ENCODE data around the gene NARF.

Gene NARF

DNA sequence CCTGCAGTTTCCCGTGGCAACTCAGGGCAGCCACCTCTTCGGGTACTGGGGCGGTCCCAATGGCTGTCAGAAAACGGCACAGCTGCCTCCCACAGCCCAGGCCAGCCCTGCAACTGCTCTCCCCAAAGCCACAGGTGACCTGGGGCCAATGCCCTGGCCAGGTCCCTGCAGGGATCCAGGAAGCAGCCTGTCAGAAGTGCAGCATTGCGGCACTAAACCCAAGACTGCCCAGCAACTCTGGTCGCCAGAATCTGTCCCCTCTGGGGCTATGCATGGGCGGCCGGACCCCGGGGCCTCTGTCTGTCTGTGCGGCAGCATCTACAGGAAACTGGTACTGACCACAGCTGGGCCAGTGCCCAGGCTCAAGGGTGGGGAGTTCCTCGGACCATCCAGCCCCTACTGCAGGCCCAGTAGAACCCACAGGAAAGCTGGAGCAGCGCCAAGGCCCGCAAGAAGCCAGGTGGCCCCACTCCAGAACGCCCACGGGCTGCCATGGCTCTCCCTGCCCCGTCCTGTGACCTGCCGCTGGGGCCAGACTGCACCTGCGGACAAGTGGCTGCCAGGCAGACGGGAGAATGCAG, 13.5 kb upstream of the NARF start:
- H4K20me1 ChIP-seq (ENCODE audit: insufficient read depth) = no peaks in the 10 kb centered on the region
- H3K9ac ChIP-seq = no peak overlapping the region
- no peaks in the 10 kb centered on the region for H3K36me3 ChIP-seq (ENCODE audit: insufficient read depth)
- TF ChIP-seq CTCF (conservative IDR thresholded peaks at IDR 0.05; ENCODE audit: low read depth, low read length) = no peak
- no peaks in the 10 kb centered on the region for H3K27me3 ChIP-seq (ENCODE audit: insufficient read depth, low read depth)
- H3K4me3 ChIP-seq (IDR thresholded peaks at IDR 0.05; ENCODE audit: insufficient read depth, low read depth, low read length) = no peak overlapping the region
- H2AFZ ChIP-seq (ENCODE audit: low read depth) = no peak overlapping the region
- H3K4me1 ChIP-seq (ENCODE audit: low read depth, poor library complexity, severe bottlenecking) = peaks cover 5% of the 10 kb centered on the region
- peaks cover 28% of the 10 kb centered on the region; the same call in 1 of the 2 replicates for H3K79me2 ChIP-seq (ENCODE audit: insufficient read depth, low read depth)
- no peak overlapping the region for H3K27ac ChIP-seq
- no peak overlapping the region for H3K4me2 ChIP-seq

DNA sequence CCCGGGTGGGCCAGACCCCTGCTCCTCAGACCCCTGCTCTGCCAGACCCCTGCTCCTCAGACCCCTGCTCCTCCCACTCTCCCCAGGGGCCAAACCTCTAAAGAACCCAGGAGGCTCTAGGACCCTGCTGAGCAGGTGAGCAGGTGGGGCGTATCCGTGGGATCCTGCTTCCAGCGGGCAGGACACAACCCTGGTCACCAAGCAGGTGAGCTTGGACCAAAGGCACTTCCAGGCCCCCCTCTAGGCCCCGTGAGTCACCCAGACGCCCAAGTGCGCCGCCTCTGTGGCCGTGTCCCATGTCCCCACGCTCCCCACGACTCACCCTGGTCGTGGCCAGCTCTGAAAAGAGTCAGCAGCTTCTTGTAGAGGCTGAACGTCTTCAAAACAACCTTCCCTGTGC, 13.0 kb upstream of the NARF start:
- TF ChIP-seq CTCF (conservative IDR thresholded peaks at IDR 0.05; ENCODE audit: low read depth, low read length) = no peak
- Histone ChIP-seq H3K4me2 (no peak overlapping the region), H3K4me1 (ENCODE audit: low read depth, poor library complexity, severe bottlenecking) (peaks cover 5% of the 10 kb centered on the region), H2AFZ (ENCODE audit: low read depth) (no peak overlapping the region), H4K20me1 (ENCODE audit: insufficient read depth) (no peaks in the 10 kb centered on the region), H3K27me3 (ENCODE audit: insufficient read depth, low read depth) (no peaks in the 10 kb centered on the region), H3K27ac (no peak overlapping the region), H3K9ac (no peak overlapping the region), H3K4me3 (IDR thresholded peaks at IDR 0.05; ENCODE audit: insufficient read depth, low read depth, low read length) (no peak overlapping the region), H3K36me3 (ENCODE audit: insufficient read depth) (no peaks in the 10 kb centered on the region), H3K79me2 (ENCODE audit: insufficient read depth, low read depth) (peaks cover 32% of the 10 kb centered on the region; the same call in 1 of the 2 replicates)

GRCh38 chr17:82446124-82446523, 12.4 kb upstream of the NARF start:
- no peaks in the 10 kb centered on the region for H3K27me3 ChIP-seq (ENCODE audit: insufficient read depth, low read depth)
- peaks cover 32% of the 10 kb centered on the region; the same call in 1 of the 2 replicates for H3K79me2 ChIP-seq (ENCODE audit: insufficient read depth, low read depth)
- H3K4me1 ChIP-seq (ENCODE audit: low read depth, poor library complexity, severe bottlenecking) = peaks cover 8% of the 10 kb centered on the region
- no peak overlapping the region for H3K4me3 ChIP-seq (IDR thresholded peaks at IDR 0.05; ENCODE audit: insufficient read depth, low read depth, low read length)
- H4K20me1 ChIP-seq (ENCODE audit: insufficient read depth) = no peaks in the 10 kb centered on the region
- H3K27ac ChIP-seq = no peak overlapping the region
- no peak overlapping the region for H2AFZ ChIP-seq (ENCODE audit: low read depth)
- TF ChIP-seq CTCF (conservative IDR thresholded peaks at IDR 0.05; ENCODE audit: low read depth, low read length) = no peak
- no peaks in the 10 kb centered on the region for H3K36me3 ChIP-seq (ENCODE audit: insufficient read depth)
- H3K4me2 ChIP-seq = no peak overlapping the region
- no peak overlapping the region for H3K9ac ChIP-seq

DNA sequence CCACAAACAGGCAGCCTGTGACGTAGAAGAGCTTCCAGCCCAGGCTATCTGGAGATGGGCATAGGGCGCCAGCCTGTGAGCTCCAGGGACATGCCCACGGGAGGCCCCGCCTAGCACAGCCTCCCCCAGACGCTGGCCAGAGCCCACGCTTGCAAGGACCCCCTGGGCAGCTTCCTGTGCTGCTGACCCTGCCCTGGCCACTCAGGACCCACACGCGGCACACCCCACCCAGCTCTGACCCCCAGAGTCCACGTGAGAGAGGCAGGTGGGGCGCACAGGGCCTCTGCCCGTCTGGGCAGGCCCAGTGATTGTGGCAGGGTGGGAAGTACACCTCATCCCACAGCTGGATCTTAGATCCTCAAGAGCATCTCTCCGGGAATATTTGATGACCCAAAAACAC, 11.9 kb upstream of the NARF start:
- H3K4me2 ChIP-seq = no peak overlapping the region
- no peak overlapping the region for H3K4me3 ChIP-seq (IDR thresholded peaks at IDR 0.05; ENCODE audit: insufficient read depth, low read depth, low read length)
- no peak overlapping the region for H3K9ac ChIP-seq
- H3K79me2 ChIP-seq (ENCODE audit: insufficient read depth, low read depth) = peaks cover 32% of the 10 kb centered on the region; the same call in 1 of the 2 replicates
- no peaks in the 10 kb centered on the region for H4K20me1 ChIP-seq (ENCODE audit: insufficient read depth)
- peaks cover 12% of the 10 kb centered on the region for H3K4me1 ChIP-seq (ENCODE audit: low read depth, poor library complexity, severe bottlenecking)
- no peaks in the 10 kb centered on the region for H3K36me3 ChIP-seq (ENCODE audit: insufficient read depth)
- H2AFZ ChIP-seq (ENCODE audit: low read depth) = no peak overlapping the region
- no peaks in the 10 kb centered on the region for H3K27me3 ChIP-seq (ENCODE audit: insufficient read depth, low read depth)
- no peak overlapping the region for H3K27ac ChIP-seq
- no peak for TF ChIP-seq CTCF (conservative IDR thresholded peaks at IDR 0.05; ENCODE audit: low read depth, low read length)

Data from KMS-11 (cell line).